HepG2 (cell line): ENCODE data around the gene WHAMM. TPM values are rescaled to one million over a fixed set of nuclear protein-coding genes. Genes with fewer than 3 reads are reported as not detected.

Experiments used
- ATAC-seq: fragments of 200-7000 bp; cut with Tn5 transposase; 3 replicates; pipeline ENCODE4 v1.9.1; 2020; ENCODE audit warnings: mild to moderate bottlenecking, moderate library complexity
- BruUV-seq: library from RNA; stranded (reverse); fragments of 400-500 nt; replicated peaks from 2 replicates; lab custom pipeline; 2021; lab: Mats Ljungman, UMichigan
- CTCF ChIA-PET: fragments of 300-600 bp; formaldehyde crosslinking; extraction: SDS; loops from one replicate; lab custom pipeline; 2021; ENCODE audit warnings: low total read pairs, inconsistent platforms, low intra/inter-chr PET ratio; lab: Yijun Ruan, JAX
- POLR2A ChIA-PET: fragments of 350-600 bp; sonication (Branson Sonifier 250); formaldehyde crosslinking; loops from one replicate; lab custom pipeline; 2020; ENCODE audit warnings: antibody characterized with exemption, inconsistent platforms; lab: Yijun Ruan, JAX
- DNase-seq: peaks from one replicate; pipeline ENCODE4 v3.0.0-alpha.2; 2015; ENCODE audit warnings: low spot score
- FAIRE-seq: peaks from 3 replicates; lab custom pipeline; 2011; peaks lifted over from hg19 to GRCh38; lab: Jason Lieb, UNC
- H2AFZ ChIP-seq: one replicate; pipeline ENCODE4 v1.6.1; 2011; ENCODE audit warnings: low read length, inconsistent platforms
- H3K27ac ChIP-seq: fragments of 300-600 bp; 3 replicates; pipeline ENCODE4 v1.8.0; 2011; ENCODE audit warnings: mixed run types, mild to moderate bottlenecking, mixed read lengths, low read length, inconsistent platforms; ENCODE audit not compliant: insufficient read depth; ENCODE audit errors: extremely low read length
- H3K27me3 ChIP-seq, 2 experiments: fragments of 200-600 bp in 1 of 2; 2 replicates in 1 of 2; 3 replicates in 1 of 2; pipeline versions ENCODE4 v1.6.0 to v1.8.0; 2011; ENCODE audit warnings: low read length in 2 of 2, mild to moderate bottlenecking in 2 of 2, moderate library complexity in 2 of 2, inconsistent platforms in 1 of 2; ENCODE audit not compliant: insufficient read depth in 2 of 2, control insufficient read depth in 1 of 2
- H3K36me3 ChIP-seq, 2 experiments: fragments of 200-600 bp in 1 of 2; replicated peaks in 1 of 2; 2 replicates in 1 of 2; 3 replicates in 1 of 2; pipeline versions ENCODE4 v1.5.1 to v1.8.0; 2011; ENCODE audit warnings: low read length in 2 of 2, inconsistent platforms in 1 of 2; ENCODE audit not compliant: insufficient read depth in 2 of 2, control insufficient read depth in 1 of 2
- H3K4me1 ChIP-seq: 2 replicates; pipeline ENCODE4 v1.5.1; 2012; ENCODE audit warnings: low read length, inconsistent platforms; ENCODE audit not compliant: insufficient read depth
- H3K4me2 ChIP-seq: 2 replicates; pipeline ENCODE4 v1.6.0; 2011; ENCODE audit warnings: low read depth, low read length, inconsistent platforms
- H3K4me3 ChIP-seq, 3 experiments: fragments of 200-600 bp in 1 of 3; sonication (generic), shearing (Covaris generic) in 1 of 3; replicated peaks in 1 of 3; 2 replicates each; pipeline ENCODE4 v1.5.1; 2011 to 2016; ENCODE audit warnings: low read length in 3 of 3, inconsistent platforms in 2 of 3, low read depth in 2 of 3, mild to moderate bottlenecking in 2 of 3, control low read depth in 1 of 3, mixed read lengths in 1 of 3; ENCODE audit not compliant: insufficient read depth in 1 of 3
- H3K79me2 ChIP-seq: one replicate; pipeline ENCODE4 v1.6.1; 2011; ENCODE audit warnings: low read length, inconsistent platforms; ENCODE audit not compliant: insufficient read depth
- H3K9ac ChIP-seq: 2 replicates; pipeline ENCODE4 v1.6.0; 2011; ENCODE audit warnings: mild to moderate bottlenecking, low read depth, low read length, inconsistent platforms; ENCODE audit not compliant: insufficient read depth
- H3K9me3 ChIP-seq: 2 replicates; pipeline ENCODE4 v1.5.1; 2012; ENCODE audit warnings: mild to moderate bottlenecking, low read length
- H4K20me1 ChIP-seq: 2 replicates; pipeline ENCODE4 v1.6.0; 2011; ENCODE audit warnings: inconsistent platforms, mild to moderate bottlenecking, low read length, moderate library complexity; ENCODE audit not compliant: insufficient read depth
- ARID2 ChIP-seq: sonication (generic); formaldehyde crosslinking; IDR thresholded peaks from 2 replicates; pipeline ENCODE4 v1.8.1; 2022; ENCODE audit warnings: mild to moderate bottlenecking, missing genetic modification reagents, borderline replicate concordance
- HNF4A ChIP-seq: sonication (generic); formaldehyde crosslinking; IDR thresholded peaks from 2 replicates; pipeline ENCODE4 v1.4.0; 2020; ENCODE audit warnings: missing genetic modification reagents
- HOXA5 ChIP-seq: sonication (generic); formaldehyde crosslinking; IDR thresholded peaks from 2 replicates; pipeline ENCODE4 v1.4.0; 2020; ENCODE audit warnings: missing genetic modification reagents
- ZNF646 ChIP-seq: sonication (generic); formaldehyde crosslinking; IDR thresholded peaks from 2 replicates; pipeline ENCODE4 v1.9.0; 2021; ENCODE audit warnings: mild to moderate bottlenecking, missing genetic modification reagents
- ZNF740 ChIP-seq: sonication (generic); formaldehyde crosslinking; IDR thresholded peaks from 2 replicates; pipeline ENCODE4 v1.4.0; 2020; ENCODE audit warnings: missing genetic modification reagents
- WGBS: methylation state at CpG from one replicate; pipeline ENCODE4 v1.1.6; 2017; ENCODE audit warnings: low lambda C conversion rate; 5-methylcytosine and 5-hydroxymethylcytosine counted together
- in situ Hi-C: cut with HindIII; loops from 2 replicates; pipeline ENCODE4 v1.10.0; 2017; ENCODE audit warnings: low pct_unique_long_range_greater_than_20kb; ENCODE audit not compliant: extremely low pct_ligation_motif_present
- intact Hi-C: fragments of 100-400 bp; cut with micrococcal nuclease; formaldehyde crosslinking; loops from one replicate; pipeline ENCODE4 v1.10.0; 2022; ENCODE audit not compliant: unreplicated experiment
- polyA plus RNA-seq, 8 experiments: library from polyadenylated mRNA; depleted of rRNA in 3 of 8; stranded (reverse) in 7 of 8; unstranded in 1 of 8; fragments of >200 nt; fragmentation: Illumina TruSeq in 4 of 8; extraction: Trizol in 4 of 8; gene quantifications; 2 replicates each; pipeline versions ENCODE4 v1.2.1 to v1.2.3, GENCODE V29; 2011 to 2016; ENCODE audit warnings: low read depth in 4 of 8, missing spikeins in 1 of 8, mixed read lengths in 1 of 8; ENCODE audit not compliant: insufficient read depth in 1 of 8
- total RNA-seq, 5 experiments: library from RNA; depleted of rRNA; stranded (reverse); fragments of >200 nt; fragmentation: Illumina TruSeq; extraction: Trizol; gene quantifications; 2 replicates each; pipeline ENCODE4 v1.2.3, GENCODE V29; 2016; ENCODE audit warnings: low read depth in 1 of 5

WHAMM gene
- total and polyA plus RNA-seq, 2 of the 13 experiments (the other 11 are each of a cell fraction or from before 2014, with no cell fraction given) = 2.9 to 3.0 TPM

DNA sequence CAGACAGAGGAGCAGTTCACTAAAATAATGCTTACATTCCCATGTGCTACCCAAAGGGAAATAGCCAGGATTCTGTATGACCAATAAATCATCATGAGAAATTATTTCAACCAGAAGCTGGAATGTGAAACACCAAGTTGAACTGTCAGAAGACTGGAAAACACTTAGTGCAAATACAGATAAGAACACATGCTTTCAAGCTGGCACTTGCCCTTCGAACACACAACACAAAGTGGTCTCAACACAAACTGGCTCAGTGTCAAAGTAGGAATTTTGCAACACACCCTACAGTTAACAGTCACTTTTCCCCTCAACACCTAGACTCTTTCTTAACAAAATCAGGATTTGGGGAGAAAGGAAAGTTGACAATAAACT lies 4.9 kb upstream of the WHAMM start:
- no peak overlapping the region for H2AFZ ChIP-seq
- H3K36me3 ChIP-seq = no peaks in the 10 kb centered on the region
- no peak overlapping the region for H3K9ac ChIP-seq
- no peaks in the 10 kb centered on the region for H3K9me3 ChIP-seq
- H3K4me2 ChIP-seq = no peak overlapping the region; the same call in 1 of the 2 replicates
- no peaks in the 10 kb centered on the region for H4K20me1 ChIP-seq
- H3K4me1 ChIP-seq = peaks cover 25% of the 10 kb centered on the region
- TF ChIP-seq ARID2 (CRISPR knock-in tag) (no peak), ZNF646 (CRISPR knock-in tag) (0 out of 2 replicates have a peak, but pooled peaks have one; percentile 41), HOXA5 (CRISPR knock-in tag) (no peak), ZNF740 (no peak), HNF4A (0 out of 2 replicates have a peak, but pooled peaks have one; percentile 6)
- in situ Hi-C loops (no loop called here), intact Hi-C loops (no loop called here)
- no peaks in the 10 kb centered on the region for H3K79me2 ChIP-seq
- POLR2A ChIA-PET = interaction anchor here (1.8 kb wide), 1 partner anchor 54 kb away, joined by 4 read pairs; no protein-coding TSS in a partner anchor
- no peaks in the 10 kb centered on the region; a peak in 2 of 5 replicates for H3K27me3 ChIP-seq
- FAIRE-seq (no peak), ATAC-seq (no peak), DNase-seq (peak; percentile 7)
- no peak overlapping the region for H3K4me3 ChIP-seq
- CTCF ChIA-PET = no interaction called here
- WGBS = 0% methylated on average over 1 of the region's 1 CpG
- no TSS peak for BruUV-seq
- no peak overlapping the region for H3K27ac ChIP-seq
